Hindlimb muscle (tissue), 1 donor: ENCODE data around the gene GLT1D1. TPM values are rescaled to one million over a fixed set of nuclear protein-coding genes. Genes with fewer than 3 reads are reported as not detected.

ENCODE experiments used
- DNase-seq: peaks from one replicate; pipeline ENCODE4 v3.0.0-alpha.2; 2013
- polyA plus RNA-seq: library from polyadenylated mRNA; unstranded; fragments of 120-200 nt; gene quantifications from one replicate; pipeline ENCODE4 v1.2.1, GENCODE V29; 2013; ENCODE audit not compliant: insufficient read length

Gene GLT1D1
- polyA plus RNA-seq, 1 donor = 1.5 TPM

- no peak for DNase-seq
Observed at GRCh38 chr12:129009833-129010622, 156.8 kb downstream of the GLT1D1 start.

GRCh38 chr12:129016159-129016558 lies 162.9 kb downstream of the GLT1D1 start:
- DNase-seq = no peak

DNA sequence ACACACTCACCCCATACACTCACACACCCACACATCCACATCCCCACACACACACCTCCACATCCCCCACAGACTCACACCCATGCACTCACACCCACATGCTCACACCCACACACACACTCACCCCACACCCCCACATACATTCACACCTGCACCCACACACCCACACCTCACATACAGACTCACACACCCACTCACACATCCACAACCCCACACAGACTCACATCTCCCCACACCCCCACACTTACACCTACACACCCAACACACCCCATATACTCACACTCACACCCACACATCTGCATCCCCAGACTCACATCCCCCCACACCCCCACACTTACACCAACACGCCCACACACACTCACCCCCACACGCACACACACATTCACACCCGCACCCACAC lies 171.8 kb downstream of the GLT1D1 start:
- DNase-seq = no peak

DNA sequence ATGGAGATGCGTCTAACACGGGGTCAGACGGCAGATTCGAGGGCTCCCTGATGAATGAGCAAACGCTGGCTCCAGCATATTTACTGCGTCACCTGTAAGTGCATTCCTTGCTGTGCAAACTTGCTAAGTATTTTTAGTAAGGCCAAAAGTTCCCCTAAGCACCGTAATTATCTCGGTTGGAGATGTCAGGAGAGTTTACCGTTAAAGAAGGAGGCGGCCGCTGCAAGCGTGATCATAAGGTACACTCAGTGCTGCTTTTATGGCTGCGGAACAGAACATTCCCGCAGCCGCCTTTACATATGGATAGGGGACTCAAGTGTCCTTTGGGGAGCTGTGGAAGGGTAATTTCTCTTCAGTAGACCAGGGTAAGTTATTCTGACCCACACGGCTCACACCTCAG lies 175.6 kb downstream of the GLT1D1 start:
- no peak for DNase-seq

Other genes with a start within 250 kb of the GLT1D1 start
- gene SLC15A4, start 29.5 kb upstream of the GLT1D1 start, polyA plus RNA-seq = 24.5 TPM